Fibroblast of skin of left biceps (primary cell): ENCODE measurements around the gene KIF20A.
A peak's percentile ranks its signal among the peaks of the same experiment; 100 is the strongest.
"Not testable (repeated sequence)": the region's sequence is repeated elsewhere in the genome, so short reads cannot be mapped to it uniquely, and the experiment has no call there.

Source experiments
- DNase-seq, 2 experiments: peaks; one replicate each; pipeline ENCODE4 v3.0.0-alpha.2; 2013; ENCODE audit warnings: low read depth in 2 of 2

KIF20A gene

GRCh38 chr5:138186002-138186447, 7.1 kb downstream of the KIF20A start:
- DNase-seq, result no peak

GRCh38 chr5:138188626-138189025, 9.7 kb downstream of the KIF20A start:
- no peak for DNase-seq

GRCh38 chr5:138192826-138193225, 13.9 kb downstream of the KIF20A start:
- no peak for DNase-seq

- not testable (repeated sequence) for DNase-seq
Measured at GRCh38 chr5:138193859-138194258, 14.9 kb downstream of the KIF20A start.

- no peak for DNase-seq
Measured at GRCh38 chr5:138210985-138211384, 32.1 kb downstream of the KIF20A start.

- DNase-seq, result no peak
Measured at GRCh38 chr5:138212828-138213160, 33.9 kb downstream of the KIF20A start.

DNA sequence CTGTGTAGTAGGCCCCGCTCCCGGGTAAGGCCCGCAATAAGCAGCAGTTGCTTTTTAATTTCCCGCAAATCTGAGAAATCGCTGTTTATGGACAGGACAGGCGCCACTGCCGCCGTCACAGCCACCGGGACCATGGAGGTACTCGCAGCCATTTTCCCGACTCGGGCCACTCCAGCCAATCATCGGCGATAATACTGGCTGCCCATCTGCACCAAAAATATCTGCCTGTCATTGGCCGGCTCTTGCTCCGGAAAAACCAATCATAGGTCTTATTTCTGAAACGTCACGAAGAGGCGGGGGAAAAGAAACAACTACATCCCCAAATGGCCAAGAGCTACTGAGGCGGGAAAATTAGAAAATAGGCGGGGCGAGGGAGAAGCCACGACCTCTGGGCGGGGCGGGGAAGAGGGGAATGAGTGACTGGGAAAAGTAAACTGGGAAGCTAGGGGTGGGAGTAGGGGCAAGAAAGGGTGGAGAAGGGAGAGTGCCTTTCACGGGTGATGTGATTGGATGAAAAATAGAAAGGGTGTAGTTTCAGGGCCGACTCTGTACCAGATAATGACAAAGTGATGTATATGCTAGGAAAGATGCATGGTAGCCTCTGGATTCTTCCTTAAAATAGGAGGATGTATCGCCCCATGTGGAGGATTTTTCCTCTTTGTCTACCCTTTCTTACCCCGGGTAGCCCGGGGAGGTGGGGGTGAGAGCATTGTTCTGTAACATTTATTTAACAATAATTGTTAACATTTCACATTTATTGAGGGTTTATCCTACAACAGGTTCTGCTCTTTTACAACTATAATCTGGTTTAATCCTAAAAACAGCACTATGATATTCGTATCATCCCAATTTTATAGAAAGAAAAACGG, 34.5 kb downstream of the KIF20A start, which contains the start of gene CDC23:
CDC23 (minus strand) TSS at position 163 of the 869 bp plus-strand sequence; CDS start at position 152, 11 bp downstream.
- DNase-seq, result peak; percentile 94 to 95

DNA sequence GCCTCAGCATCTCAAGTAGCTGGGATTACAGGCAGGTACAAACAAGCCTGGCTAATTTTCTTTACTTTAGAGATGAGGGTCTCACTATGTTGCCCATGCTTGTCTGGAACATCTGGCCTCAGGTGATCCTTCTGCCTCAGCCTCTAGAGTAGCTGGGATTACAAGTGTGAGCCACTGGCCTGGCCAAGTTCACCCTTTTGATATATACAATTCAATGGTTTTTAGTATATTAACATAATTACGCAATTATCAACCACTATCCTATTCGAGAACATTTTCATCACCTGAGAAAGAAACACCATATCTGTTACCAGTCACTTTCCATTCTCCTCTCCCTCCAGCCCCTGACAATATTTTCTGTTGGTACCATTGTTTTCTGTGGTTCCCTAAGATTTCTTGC, 37.9 kb downstream of the KIF20A start:
- no peak for DNase-seq

GRCh38 chr5:138223532-138223931, 44.6 kb downstream of the KIF20A start:
- DNase-seq, result no peak

GRCh38 chr5:138224712-138225111, 45.8 kb downstream of the KIF20A start:
- no peak for DNase-seq

DNA sequence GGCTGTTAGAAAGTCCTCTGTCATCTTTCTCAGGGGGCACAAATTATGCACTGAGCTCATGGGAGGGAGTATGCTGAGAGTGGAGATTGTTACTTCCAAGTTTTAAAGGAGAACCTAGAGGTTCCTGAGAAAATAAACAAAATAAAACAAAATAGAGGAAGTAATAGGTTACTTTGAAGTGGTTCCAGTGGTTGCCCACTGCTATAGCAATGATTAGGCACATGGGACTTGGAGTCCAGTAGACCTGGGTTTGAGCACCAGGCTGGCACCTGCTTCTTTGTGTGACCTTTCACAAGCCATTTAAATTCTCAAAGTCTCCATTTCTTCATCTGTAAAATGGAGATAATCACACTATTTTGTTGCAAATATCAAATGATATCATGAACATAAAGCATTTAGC, 48.0 kb downstream of the KIF20A start:
- no peak for DNase-seq

GRCh38 chr5:138229387-138229786, 50.5 kb downstream of the KIF20A start:
- no peak for DNase-seq

- no peak for DNase-seq
Measured at GRCh38 chr5:138230261-138230660, 51.3 kb downstream of the KIF20A start.

DNA sequence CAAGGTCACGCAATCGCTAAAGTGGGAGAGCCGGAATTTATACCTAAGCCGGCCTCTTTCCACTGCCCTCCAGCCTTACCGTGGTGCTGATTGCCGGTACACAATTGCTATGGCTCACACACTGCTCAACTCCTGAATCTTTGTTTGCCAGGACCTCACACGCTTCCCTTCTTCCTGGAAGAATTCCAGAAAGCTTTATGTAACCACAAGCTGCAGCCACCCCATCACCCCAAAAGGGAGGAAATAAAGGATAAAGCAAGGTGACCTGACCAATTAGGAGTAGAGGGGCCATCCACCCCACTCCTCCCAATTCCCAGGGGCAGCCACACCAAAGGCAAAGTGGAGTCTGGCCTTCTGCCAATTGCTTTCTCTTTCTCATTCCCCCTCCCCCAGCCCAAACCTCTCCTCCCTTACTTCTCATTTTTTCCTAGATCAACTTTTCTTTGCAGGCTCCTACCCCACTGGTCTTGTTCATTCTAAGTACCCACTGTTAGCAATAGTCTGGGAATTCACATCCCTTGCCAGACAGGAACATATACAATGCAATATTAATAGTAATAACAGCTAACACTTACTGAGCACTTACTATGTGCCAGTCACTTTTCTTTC, 52.2 kb downstream of the KIF20A start:
- no peak for DNase-seq

DNA sequence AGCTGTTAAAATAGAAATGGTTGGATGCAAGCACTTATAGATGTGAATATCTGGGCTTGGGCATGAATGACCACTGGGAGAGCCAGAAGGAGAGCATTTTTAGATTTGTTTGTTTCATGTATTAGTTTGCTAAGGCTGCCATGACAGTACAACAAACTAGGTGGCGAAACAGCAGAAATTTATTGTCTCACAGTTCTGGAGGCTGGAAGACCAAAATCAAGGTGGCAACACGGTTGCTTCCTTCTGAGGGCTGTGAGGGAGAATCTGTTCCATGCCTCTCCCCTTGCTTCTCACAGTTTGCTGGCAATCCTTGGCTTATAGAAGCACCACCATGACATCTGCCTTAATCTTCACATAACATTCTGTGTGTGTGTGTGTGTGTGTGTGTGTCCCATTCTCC, 54.4 kb downstream of the KIF20A start:
- DNase-seq, result no peak

GRCh38 chr5:138234651-138235050, 55.7 kb downstream of the KIF20A start:
- DNase-seq, result no peak
